Measurements from ENCODE around the gene XYLT1. TPM values are rescaled to one million over a fixed set of nuclear protein-coding genes. Genes with fewer than 3 reads are reported as not detected.

XYLT1 gene
- total RNA-seq, 6 experiments from 2014 or later: 22.0 to 51.1 (median 27.5) TPM

GRCh38 chr16:17235147-17235815 is 235.5 kb downstream of the XYLT1 start:
- no peaks in the 10 kb centered on the region for H3K9me3 Mint-ChIP-seq
- no peak overlapping the region for H3K4me3 Mint-ChIP-seq
- no peak for TF ChIP-seq CTCF (IDR thresholded peaks at IDR 0.05)
- DNase-seq: no peak
- no peak overlapping the region for H3K27ac Mint-ChIP-seq
- peaks cover 5% of the 10 kb centered on the region for H3K27me3 Mint-ChIP-seq (ENCODE audit: insufficient read depth)
- H3K4me1 Mint-ChIP-seq (ENCODE audit: low read depth): peaks cover 21% of the 10 kb centered on the region
- H3K36me3 Mint-ChIP-seq (ENCODE audit: low read depth): peaks cover 25% of the 10 kb centered on the region

GRCh38 chr16:17233318-17234002 is 237.3 kb downstream of the XYLT1 start:
- no peak for DNase-seq
- no peaks in the 10 kb centered on the region for H3K9me3 Mint-ChIP-seq
- H3K27ac Mint-ChIP-seq: no peak overlapping the region
- TF ChIP-seq CTCF (IDR thresholded peaks at IDR 0.05): no peak
- H3K4me3 Mint-ChIP-seq: no peak overlapping the region
- H3K36me3 Mint-ChIP-seq (ENCODE audit: low read depth): peaks cover 15% of the 10 kb centered on the region
- H3K27me3 Mint-ChIP-seq (ENCODE audit: insufficient read depth): peaks cover 2% of the 10 kb centered on the region; the same call in 1 of the 2 replicates
- peaks cover 19% of the 10 kb centered on the region for H3K4me1 Mint-ChIP-seq (ENCODE audit: low read depth)

- Mint-ChIP-seq H3K27me3 (ENCODE audit: insufficient read depth) (peaks cover 2% of the 10 kb centered on the region; the same call in 1 of the 2 replicates), H3K4me1 (ENCODE audit: low read depth) (peaks cover 17% of the 10 kb centered on the region), H3K36me3 (ENCODE audit: low read depth) (peaks cover 18% of the 10 kb centered on the region), H3K4me3 (no peak overlapping the region), H3K27ac (no peak overlapping the region), H3K9me3 (no peaks in the 10 kb centered on the region)
- DNase-seq: no peak
- no peak for TF ChIP-seq CTCF (IDR thresholded peaks at IDR 0.05)
Observed at GRCh38 chr16:17232487-17232886, 238.3 kb downstream of the XYLT1 start.

- Mint-ChIP-seq H3K9me3 (no peaks in the 10 kb centered on the region), H3K4me3 (no peak overlapping the region), H3K27ac (no peak overlapping the region), H3K36me3 (ENCODE audit: low read depth) (peaks cover 19% of the 10 kb centered on the region), H3K4me1 (ENCODE audit: low read depth) (peaks cover 17% of the 10 kb centered on the region), H3K27me3 (ENCODE audit: insufficient read depth) (peaks cover 2% of the 10 kb centered on the region; the same call in 1 of the 2 replicates)
- TF ChIP-seq CTCF (IDR thresholded peaks at IDR 0.05): no peak
- DNase-seq: no peak
Observed at GRCh38 chr16:17231972-17232371, 238.8 kb downstream of the XYLT1 start.

- Mint-ChIP-seq H3K4me1 (ENCODE audit: low read depth) (peaks cover 19% of the 10 kb centered on the region), H3K27me3 (ENCODE audit: insufficient read depth) (peaks cover 2% of the 10 kb centered on the region; the same call in 1 of the 2 replicates), H3K9me3 (no peaks in the 10 kb centered on the region), H3K27ac (no peak overlapping the region), H3K4me3 (no peak overlapping the region), H3K36me3 (ENCODE audit: low read depth) (peaks cover 19% of the 10 kb centered on the region)
- TF ChIP-seq CTCF (IDR thresholded peaks at IDR 0.05): no peak
- no peak for DNase-seq
Observed at GRCh38 chr16:17230932-17231581, 239.7 kb downstream of the XYLT1 start.

All from HFFc6 (cell line).